MCF 10A (cell line): Measurements from ENCODE around the gene TMEM150C. TPM values are rescaled to one million over a fixed set of nuclear protein-coding genes. Genes with fewer than 3 reads are reported as not detected.
A peak's percentile ranks its signal among the peaks of the same experiment; 100 is the strongest.

Experiments used
- BruUV-seq: library from RNA; stranded (reverse); fragments of 400-500 nt; replicated peaks from 2 replicates; lab custom pipeline; 2021; lab: Mats Ljungman, UMichigan
- CTCF ChIA-PET: fragments of 300-600 bp; sonication (Branson Sonifier 250); formaldehyde crosslinking; extraction: SDS; loops from one replicate; lab custom pipeline; 2021; ENCODE audit warnings: antibody characterized with exemption, inconsistent platforms; lab: Yijun Ruan, JAX
- POLR2A ChIA-PET: fragments of 300-600, 350-650 bp; sonication (Branson Sonifier 250); formaldehyde crosslinking; extraction: SDS; loops from one replicate; lab custom pipeline; 2020; ENCODE audit warnings: antibody characterized with exemption, inconsistent platforms; lab: Yijun Ruan, JAX
- DNase-seq: peaks from one replicate; pipeline ENCODE4 v3.0.0-alpha.2; 2018; ENCODE audit not compliant: unreplicated experiment
- H3K27ac Mint-ChIP-seq: one replicate; pipeline ENCODE4 v1.8.0; 2022; ENCODE audit warnings: mild to moderate bottlenecking, low read depth, mixed read lengths; ENCODE audit not compliant: unreplicated experiment
- H3K27me3 Mint-ChIP-seq: one replicate; pipeline ENCODE4 v1.8.0; 2022; ENCODE audit warnings: mixed read lengths; ENCODE audit not compliant: insufficient read depth, unreplicated experiment
- H3K36me3 Mint-ChIP-seq: one replicate; pipeline ENCODE4 v1.8.0; 2022; ENCODE audit warnings: mild to moderate bottlenecking, moderate library complexity, mixed read lengths; ENCODE audit not compliant: insufficient read depth, unreplicated experiment
- H3K4me1 Mint-ChIP-seq: one replicate; pipeline ENCODE4 v1.8.0; 2022; ENCODE audit warnings: mixed read lengths; ENCODE audit not compliant: insufficient read depth, unreplicated experiment
- H3K4me3 Mint-ChIP-seq: one replicate; pipeline ENCODE4 v1.8.0; 2022; ENCODE audit warnings: mild to moderate bottlenecking, moderate library complexity, mixed read lengths; ENCODE audit not compliant: unreplicated experiment
- H3K9me3 Mint-ChIP-seq: one replicate; pipeline ENCODE4 v1.8.0; 2022; ENCODE audit warnings: mixed read lengths; ENCODE audit not compliant: unreplicated experiment
- intact Hi-C: fragments of 100-400 bp; cut with micrococcal nuclease; formaldehyde crosslinking; loops from 2 replicates; pipeline ENCODE4 v1.14.1; 2022
- total RNA-seq: library from RNA; stranded (reverse); gene quantifications from 2 replicates; pipeline ENCODE4 v1.2.3, GENCODE V29; 2022
- TF ChIP-seq, protein P1 (sequence below): fragments of 200-600 bp; IDR thresholded peaks from one replicate; pipeline ENCODE4 v1.8.0; 2022; ENCODE audit warnings: antibody characterized with exemption, mild to moderate bottlenecking; ENCODE audit not compliant: unreplicated experiment

Gene TMEM150C
- total RNA-seq, 1 experiment from 2014 or later, result not detected

DNA sequence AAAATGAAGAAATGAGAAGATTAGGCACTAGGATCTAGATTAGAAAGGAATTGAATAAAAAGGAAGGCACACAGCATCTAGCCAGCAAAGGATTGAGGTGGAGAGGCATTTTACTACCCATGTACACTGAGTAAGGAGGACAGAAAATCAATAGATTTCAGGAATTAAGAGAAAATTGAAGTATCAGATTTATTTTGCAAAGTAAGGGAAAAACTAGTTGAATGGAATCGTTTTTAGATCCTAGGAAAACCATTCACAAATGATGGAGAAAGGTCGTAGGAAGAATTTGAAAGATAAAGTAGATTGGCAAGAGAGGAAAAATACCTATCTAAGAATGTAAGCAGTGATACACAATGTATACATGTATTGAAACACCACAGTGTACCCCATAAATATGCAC is 100.1 kb downstream of the TMEM150C start:
- peak overlapping the region; percentile 57 for H3K27ac Mint-ChIP-seq
- ChIA-PET POLR2A (interaction anchor here (0.6 to 1.8 kb wide), 4 partner anchors 24 to 438 kb away, joined by 3 to 6 read pairs (median 3); no protein-coding TSS in a partner anchor), CTCF (interaction anchor here (0.5 to 1.7 kb wide), 8 partner anchors 9 to 424 kb away, joined by 3 to 8 read pairs (median 4); partner anchors contain the start of gene SCD5)
- H3K36me3 Mint-ChIP-seq, result peaks cover 36% of the 10 kb centered on the region
- no TSS peak for BruUV-seq
- DNase-seq, result no peak
- no peak overlapping the region for H3K4me3 Mint-ChIP-seq
- peaks cover 6% of the 10 kb centered on the region for H3K4me1 Mint-ChIP-seq
- TF ChIP-seq, protein P1, sequence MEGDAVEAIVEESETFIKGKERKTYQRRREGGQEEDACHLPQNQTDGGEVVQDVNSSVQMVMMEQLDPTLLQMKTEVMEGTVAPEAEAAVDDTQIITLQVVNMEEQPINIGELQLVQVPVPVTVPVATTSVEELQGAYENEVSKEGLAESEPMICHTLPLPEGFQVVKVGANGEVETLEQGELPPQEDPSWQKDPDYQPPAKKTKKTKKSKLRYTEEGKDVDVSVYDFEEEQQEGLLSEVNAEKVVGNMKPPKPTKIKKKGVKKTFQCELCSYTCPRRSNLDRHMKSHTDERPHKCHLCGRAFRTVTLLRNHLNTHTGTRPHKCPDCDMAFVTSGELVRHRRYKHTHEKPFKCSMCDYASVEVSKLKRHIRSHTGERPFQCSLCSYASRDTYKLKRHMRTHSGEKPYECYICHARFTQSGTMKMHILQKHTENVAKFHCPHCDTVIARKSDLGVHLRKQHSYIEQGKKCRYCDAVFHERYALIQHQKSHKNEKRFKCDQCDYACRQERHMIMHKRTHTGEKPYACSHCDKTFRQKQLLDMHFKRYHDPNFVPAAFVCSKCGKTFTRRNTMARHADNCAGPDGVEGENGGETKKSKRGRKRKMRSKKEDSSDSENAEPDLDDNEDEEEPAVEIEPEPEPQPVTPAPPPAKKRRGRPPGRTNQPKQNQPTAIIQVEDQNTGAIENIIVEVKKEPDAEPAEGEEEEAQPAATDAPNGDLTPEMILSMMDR, result no peak
- H3K27me3 Mint-ChIP-seq, result no peaks in the 10 kb centered on the region
- no peaks in the 10 kb centered on the region for H3K9me3 Mint-ChIP-seq
- intact Hi-C loops, result loop anchor here (1.0 to 10.0 kb wide), 5 partner anchors 261 to 823 kb away; partner anchors contain the start of genes COQ2 and LIN54

DNA sequence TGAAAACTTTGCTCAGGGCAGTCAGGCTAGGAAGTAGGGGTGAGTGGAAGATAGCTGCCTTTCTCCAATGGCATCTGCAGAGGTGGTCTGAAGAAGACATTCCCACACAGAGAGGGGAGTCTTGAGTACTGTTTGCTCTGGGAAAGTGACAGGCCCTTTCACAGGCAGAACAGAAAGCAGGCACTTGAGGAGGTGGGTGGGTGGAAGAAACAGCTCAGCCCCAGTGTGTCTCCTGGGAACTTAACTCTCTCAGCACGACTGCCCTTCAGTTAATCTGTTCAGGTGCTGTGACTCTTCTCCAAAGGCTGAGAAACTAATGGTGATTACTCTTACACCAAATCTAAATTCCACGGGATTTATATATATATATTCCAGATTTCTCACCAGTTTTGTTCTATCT is 103.1 kb downstream of the TMEM150C start:
- H3K4me1 Mint-ChIP-seq, result peaks cover 6% of the 10 kb centered on the region
- H3K36me3 Mint-ChIP-seq, result peaks cover 50% of the 10 kb centered on the region
- CTCF ChIA-PET, result interaction anchor here (1.1 kb wide), 1 partner anchor 341 kb away, joined by 3 read pairs; no protein-coding TSS in a partner anchor
- DNase-seq, result no peak
- POLR2A ChIA-PET, result interaction anchor here (0.6 kb wide), 1 partner anchor 13 kb away, joined by 3 read pairs; no protein-coding TSS in a partner anchor
- H3K4me3 Mint-ChIP-seq, result no peak overlapping the region
- BruUV-seq, result no TSS peak
- TF ChIP-seq, protein P1, result no peak
- H3K9me3 Mint-ChIP-seq, result no peaks in the 10 kb centered on the region
- H3K27ac Mint-ChIP-seq, result peak overlapping the region; percentile 42
- intact Hi-C loops, result no loop called here
- no peaks in the 10 kb centered on the region for H3K27me3 Mint-ChIP-seq

DNA sequence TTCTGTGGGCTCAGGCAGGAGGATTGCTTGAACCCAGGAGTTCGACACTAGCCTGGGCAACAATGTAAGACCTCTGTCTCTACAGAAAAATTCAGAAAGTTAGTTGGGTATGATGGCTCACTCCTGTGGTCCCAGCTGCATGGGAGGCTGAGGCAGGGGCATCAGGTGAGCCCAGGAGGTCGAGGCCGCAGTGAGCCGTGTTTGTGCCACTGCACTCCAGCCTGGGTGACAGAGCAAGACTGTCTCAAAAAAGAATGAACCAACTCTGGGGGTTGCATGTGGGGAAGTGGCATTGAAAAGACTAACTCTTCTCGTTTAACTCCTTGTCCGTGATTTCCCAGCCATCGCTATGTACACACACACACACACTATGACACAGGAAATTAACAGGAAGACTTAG is 104.5 kb downstream of the TMEM150C start:
- Mint-ChIP-seq H3K9me3 (no peaks in the 10 kb centered on the region), H3K27ac (no peak overlapping the region), H3K27me3 (no peaks in the 10 kb centered on the region), H3K4me3 (no peak overlapping the region), H3K36me3 (peaks cover 52% of the 10 kb centered on the region), H3K4me1 (peaks cover 6% of the 10 kb centered on the region)
- intact Hi-C loops, result no loop called here
- TF ChIP-seq, protein P1, result no peak
- ChIA-PET POLR2A (no interaction called here), CTCF (no interaction called here)
- no TSS peak for BruUV-seq
- no peak for DNase-seq

DNA sequence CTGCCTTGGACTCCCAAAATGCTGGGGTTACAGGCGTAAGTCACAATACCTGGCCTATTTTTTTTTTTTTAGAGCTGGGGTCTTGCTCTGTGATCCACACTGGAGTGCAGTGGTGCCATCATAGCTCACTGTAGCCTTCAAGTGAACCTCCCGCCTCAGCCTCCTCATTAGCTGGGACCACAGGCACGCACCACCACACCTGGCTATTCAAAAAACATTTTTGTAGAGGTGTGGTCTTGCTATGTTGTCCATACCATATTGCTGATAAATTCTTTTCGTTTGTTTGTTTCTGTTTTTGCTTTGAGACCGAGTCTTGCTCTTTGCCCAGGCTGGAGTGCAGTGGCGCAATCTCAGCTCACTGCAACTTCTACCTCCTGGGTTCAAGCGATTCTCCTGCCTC is 109.8 kb downstream of the TMEM150C start:
- CTCF ChIA-PET, result interaction anchor here (0.5 to 1.5 kb wide), 3 partner anchors 10 to 808 kb away, joined by 3 to 8 read pairs (median 4); no protein-coding TSS in a partner anchor
- intact Hi-C loops, result no loop called here
- TF ChIP-seq, protein P1, result no peak
- no peak overlapping the region for H3K4me3 Mint-ChIP-seq
- H3K27me3 Mint-ChIP-seq, result no peaks in the 10 kb centered on the region
- no TSS peak for BruUV-seq
- DNase-seq, result no peak
- H3K36me3 Mint-ChIP-seq, result peaks cover 63% of the 10 kb centered on the region
- no peaks in the 10 kb centered on the region for H3K4me1 Mint-ChIP-seq
- peak overlapping the region; percentile 7 for H3K27ac Mint-ChIP-seq
- no peaks in the 10 kb centered on the region for H3K9me3 Mint-ChIP-seq
- POLR2A ChIA-PET, result no interaction called here
